ENCODE data around the gene SLC2A10. TPM values are rescaled to one million over a fixed set of nuclear protein-coding genes. Genes with fewer than 3 reads are reported as not detected.

The SLC2A10 gene
- polyA plus RNA-seq, 3 donors = 4.5 to 9.1 (median 6.7) TPM

- WGBS, 3 donors = 96 to 98% (median 96%) methylated on average over 2 of the region's 2 CpGs
Measured at GRCh38 chr20:46680684-46681031, 28.8 kb upstream of the SLC2A10 start.

GRCh38 chr20:46681032-46681854 is 28.2 kb upstream of the SLC2A10 start:
- 45 to 52% (median 47%) methylated on average over 14 of the region's 14 CpGs for WGBS, 3 donors
- H3K27ac ChIP-seq (ENCODE audit: low read depth, low read length) = no peak overlapping the region

More at GRCh38 chr20:46680684-46681031, 28.8 kb upstream of the SLC2A10 start:
- H3K27ac ChIP-seq (ENCODE audit: low read depth, low read length) = no peak overlapping the region

GRCh38 chr20:46682063-46682821 is 27.2 kb upstream of the SLC2A10 start:
- WGBS, 3 donors = 89 to 91% (median 91%) methylated on average over 9 of the region's 9 CpGs
- H3K27ac ChIP-seq (ENCODE audit: low read depth, low read length) = no peak overlapping the region

GRCh38 chr20:46683011-46683667 is 26.3 kb upstream of the SLC2A10 start:
- 22 to 28% (median 25%) methylated on average over 12 of the region's 12 CpGs for whole genome bisulfite sequencing, 3 donors
- no peak overlapping the region for H3K27ac ChIP-seq (ENCODE audit: low read depth, low read length)

- H3K27ac ChIP-seq (ENCODE audit: low read depth, low read length) = no peak overlapping the region
- WGBS, 3 donors = 28 to 50% (median 46%) methylated on average over 8 of the region's 8 CpGs
Measured at GRCh38 chr20:46683668-46683938, 25.8 kb upstream of the SLC2A10 start.

- 27 to 51% (median 48%) methylated on average over 23 of the region's 23 CpGs for WGBS, 3 donors
- H3K27ac ChIP-seq (ENCODE audit: low read depth, low read length) = no peak overlapping the region
Measured at GRCh38 chr20:46683939-46684750, 25.3 kb upstream of the SLC2A10 start.

- no peak overlapping the region for H3K27ac ChIP-seq (ENCODE audit: low read depth, low read length)
- 12 to 18% (median 13%) methylated on average over 20 of the region's 20 CpGs for WGBS, 3 donors
Measured at GRCh38 chr20:46688151-46689081, 21.0 kb upstream of the SLC2A10 start.

GRCh38 chr20:46689082-46689753 is 20.2 kb upstream of the SLC2A10 start, which contains the start of gene TP53RK:
Gene TP53RK (minus strand): TSS chr20:46689444. CDS start chr20:46689414, 30 bp downstream.
- no peak within 1 kb of the TSS for H3K27ac ChIP-seq (ENCODE audit: low read depth, low read length)
- WGBS, 3 donors = 0 to 1% (median 0%) methylated on average over 55 to 71 of the region's 71 CpGs

GRCh38 chr20:46689754-46690085 is 19.7 kb upstream of the SLC2A10 start:
- no peak overlapping the region for H3K27ac ChIP-seq (ENCODE audit: low read depth, low read length)
- WGBS, 3 donors = 0% methylated on average over 12 of the region's 12 CpGs

- 42 to 50% (median 44%) methylated on average over 13 of the region's 13 CpGs for WGBS, 3 donors
Measured at GRCh38 chr20:46690219-46691106, 19.0 kb upstream of the SLC2A10 start.

GRCh38 chr20:46691196-46691595 is 18.3 kb upstream of the SLC2A10 start:
- H3K27ac ChIP-seq (ENCODE audit: low read depth, low read length) = no peak overlapping the region
- 47 to 81% (median 78%) methylated on average over 4 of the region's 4 CpGs for WGBS, 3 donors

More at GRCh38 chr20:46690219-46691106, 19.0 kb upstream of the SLC2A10 start:
- no peak overlapping the region for H3K27ac ChIP-seq (ENCODE audit: low read depth, low read length)

- 48 to 69% (median 48%) methylated on average over 2 of the region's 2 CpGs for WGBS, 3 donors
- H3K27ac ChIP-seq (ENCODE audit: low read depth, low read length) = no peak overlapping the region
Measured at GRCh38 chr20:46694484-46694883, 15.0 kb upstream of the SLC2A10 start.

- WGBS, 3 donors = 38 to 51% (median 46%) methylated on average over 3 of the region's 3 CpGs
Measured at GRCh38 chr20:46695892-46696291, 13.6 kb upstream of the SLC2A10 start.

GRCh38 chr20:46696791-46697279 is 12.6 kb upstream of the SLC2A10 start:
- H3K27ac ChIP-seq (ENCODE audit: low read depth, low read length) = no peak overlapping the region
- WGBS, 3 donors = 83 to 85% (median 84%) methylated on average over 3 of the region's 3 CpGs

More at GRCh38 chr20:46695892-46696291, 13.6 kb upstream of the SLC2A10 start:
- H3K27ac ChIP-seq (ENCODE audit: low read depth, low read length) = no peak overlapping the region

GRCh38 chr20:46698788-46699187 is 10.7 kb upstream of the SLC2A10 start:
- 81 to 90% (median 86%) methylated on average over 2 of the region's 2 CpGs for WGBS, 3 donors
- H3K27ac ChIP-seq (ENCODE audit: low read depth, low read length) = no peak overlapping the region
